GM18909 (cell line): ENCODE data around the gene HEYL.
"Not testable (repeated sequence)": the region's sequence is repeated elsewhere in the genome, so short reads cannot be mapped to it uniquely, and the experiment has no call there.

Experiments
- ATAC-seq: cut with Tn5 transposase; IDR thresholded peaks from one replicate; pipeline ENCODE4 v1.9.1; 2021; ENCODE audit warnings: mild to moderate bottlenecking; ENCODE audit not compliant: unreplicated experiment, poor library complexity

Gene HEYL

GRCh38 chr1:39614488-39614887 is 25.0 kb downstream of the HEYL start:
- ATAC-seq = no peak

- ATAC-seq = no peak
Measured at GRCh38 chr1:39613250-39613649, 26.2 kb downstream of the HEYL start.

- peak; percentile 42 for ATAC-seq
Measured at GRCh38 chr1:39609618-39610331, 29.7 kb downstream of the HEYL start.

GRCh38 chr1:39608921-39609320 is 30.5 kb downstream of the HEYL start:
- no peak for ATAC-seq

- ATAC-seq = not testable (repeated sequence)
Measured at GRCh38 chr1:39603677-39604076, 35.8 kb downstream of the HEYL start.

GRCh38 chr1:39601667-39602255 is 37.7 kb downstream of the HEYL start:
- ATAC-seq = not testable (repeated sequence)

- ATAC-seq = no peak
Measured at GRCh38 chr1:39596163-39596562, 43.3 kb downstream of the HEYL start.

- ATAC-seq = no peak
Measured at GRCh38 chr1:39593386-39593785, 46.1 kb downstream of the HEYL start.

GRCh38 chr1:39592069-39592468 is 47.4 kb downstream of the HEYL start:
- no peak for ATAC-seq

GRCh38 chr1:39590546-39590945 is 48.9 kb downstream of the HEYL start:
- no peak for ATAC-seq

- ATAC-seq = no peak
Measured at GRCh38 chr1:39585933-39586332, 53.5 kb downstream of the HEYL start.

- ATAC-seq = peak; percentile 48
Measured at GRCh38 chr1:39576016-39576657, 63.3 kb downstream of the HEYL start.

GRCh38 chr1:39575191-39576015 is 64.0 kb downstream of the HEYL start:
- ATAC-seq = no peak

GRCh38 chr1:39574646-39575045 is 64.8 kb downstream of the HEYL start:
- no peak for ATAC-seq
